ENCODE data around the gene MYH2. TPM values are rescaled to one million over a fixed set of nuclear protein-coding genes. Genes with fewer than 3 reads are reported as not detected.

MYH2 gene
- total and polyA plus RNA-seq, 2 donors (not counting 1 experiment from before 2014, with no cell fraction given): not detected

DNA sequence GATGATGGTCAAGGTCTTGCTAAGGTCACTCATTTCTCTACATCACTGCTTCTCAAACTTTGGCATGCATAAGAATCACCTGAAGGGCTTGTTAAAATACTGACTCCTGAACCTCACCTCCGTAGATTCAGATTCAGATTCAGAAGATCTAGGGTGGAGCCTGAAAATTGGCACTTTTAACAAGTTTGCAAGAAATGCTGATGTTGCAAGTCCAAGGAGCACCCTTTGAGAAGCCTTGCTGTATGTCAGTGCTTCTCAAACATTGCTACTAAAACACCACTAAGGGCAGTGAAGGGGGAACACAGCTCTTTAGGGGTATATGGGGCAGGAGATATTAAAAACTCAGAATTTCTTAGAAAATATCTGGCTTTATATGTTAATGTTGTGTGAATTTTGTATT lies 17.4 kb downstream of the MYH2 start:
- H3K4me3 Mint-ChIP-seq: no peak overlapping the region
- Histone ChIP-seq H3K9me3 (ENCODE audit: control extremely low read depth in 1 of 3, control insufficient read depth in 2 of 3, insufficient read depth in 1 of 3, low read length in 2 of 3) (no peaks in the 10 kb centered on the region), H3K4me1 (ENCODE audit: control insufficient read depth in 2 of 2, insufficient read depth in 2 of 2, low read length in 2 of 2) (no peaks in the 10 kb centered on the region), H3K4me2 (replicated peaks; ENCODE audit: low read depth, low read length, poor library complexity, severe bottlenecking) (no peak overlapping the region), H4K20me1 (ENCODE audit: control insufficient read depth, insufficient read depth, low read length, poor library complexity, severe bottlenecking) (no peaks in the 10 kb centered on the region), H3K4me3 (ENCODE audit: control extremely low read depth in 1 of 5, extremely low read depth in 1 of 5, insufficient read depth in 1 of 5, low read depth in 2 of 5, low read length in 4 of 5) (no peak overlapping the region), H2AFZ (ENCODE audit: insufficient read depth, low read depth, low read length, poor library complexity, severe bottlenecking) (no peak overlapping the region), H3K36me3 (replicated peaks in 1 of 2; ENCODE audit: control extremely low read depth in 1 of 2, control insufficient read depth in 1 of 2, extremely low read depth in 1 of 2, insufficient read depth in 2 of 2, low read length in 1 of 2) (no peaks in the 10 kb centered on the region), H3K27ac (ENCODE audit: low read length in 2 of 2) (no peak overlapping the region), H3K9ac (ENCODE audit: low read length) (no peak overlapping the region), H3K79me2 (ENCODE audit: control insufficient read depth, insufficient read depth, low read length) (no peaks in the 10 kb centered on the region), H3K27me3 (replicated peaks in 1 of 4; ENCODE audit: control extremely low read depth in 1 of 4, control insufficient read depth in 3 of 4, insufficient read depth in 4 of 4, low read length in 3 of 4) (peaks cover 0 to 3% (median 0%) of the 10 kb centered on the region in 4 experiments)
- TF ChIP-seq, protein P1, sequence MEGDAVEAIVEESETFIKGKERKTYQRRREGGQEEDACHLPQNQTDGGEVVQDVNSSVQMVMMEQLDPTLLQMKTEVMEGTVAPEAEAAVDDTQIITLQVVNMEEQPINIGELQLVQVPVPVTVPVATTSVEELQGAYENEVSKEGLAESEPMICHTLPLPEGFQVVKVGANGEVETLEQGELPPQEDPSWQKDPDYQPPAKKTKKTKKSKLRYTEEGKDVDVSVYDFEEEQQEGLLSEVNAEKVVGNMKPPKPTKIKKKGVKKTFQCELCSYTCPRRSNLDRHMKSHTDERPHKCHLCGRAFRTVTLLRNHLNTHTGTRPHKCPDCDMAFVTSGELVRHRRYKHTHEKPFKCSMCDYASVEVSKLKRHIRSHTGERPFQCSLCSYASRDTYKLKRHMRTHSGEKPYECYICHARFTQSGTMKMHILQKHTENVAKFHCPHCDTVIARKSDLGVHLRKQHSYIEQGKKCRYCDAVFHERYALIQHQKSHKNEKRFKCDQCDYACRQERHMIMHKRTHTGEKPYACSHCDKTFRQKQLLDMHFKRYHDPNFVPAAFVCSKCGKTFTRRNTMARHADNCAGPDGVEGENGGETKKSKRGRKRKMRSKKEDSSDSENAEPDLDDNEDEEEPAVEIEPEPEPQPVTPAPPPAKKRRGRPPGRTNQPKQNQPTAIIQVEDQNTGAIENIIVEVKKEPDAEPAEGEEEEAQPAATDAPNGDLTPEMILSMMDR (IDR thresholded peaks at IDR 0.05): no peak
- no peaks in the 10 kb centered on the region for H3K9me3 Mint-ChIP-seq (ENCODE audit: insufficient read depth)
- intact Hi-C loops (cut with micrococcal nuclease): no loop called here
- no peak for DNase-seq
- peaks cover 7% of the 10 kb centered on the region for H3K27me3 Mint-ChIP-seq
- POLR2A ChIA-PET: no interaction called here
- WGBS (ENCODE audit: insufficient coverage): no CpG with 5 or more reads among the region's 1 CpG
- CTCF ChIA-PET: no interaction called here
- no peaks in the 10 kb centered on the region for H3K4me1 Mint-ChIP-seq
- H3K27ac Mint-ChIP-seq: no peak overlapping the region
- ATAC-seq (ENCODE audit: low read depth): no peak

DNA sequence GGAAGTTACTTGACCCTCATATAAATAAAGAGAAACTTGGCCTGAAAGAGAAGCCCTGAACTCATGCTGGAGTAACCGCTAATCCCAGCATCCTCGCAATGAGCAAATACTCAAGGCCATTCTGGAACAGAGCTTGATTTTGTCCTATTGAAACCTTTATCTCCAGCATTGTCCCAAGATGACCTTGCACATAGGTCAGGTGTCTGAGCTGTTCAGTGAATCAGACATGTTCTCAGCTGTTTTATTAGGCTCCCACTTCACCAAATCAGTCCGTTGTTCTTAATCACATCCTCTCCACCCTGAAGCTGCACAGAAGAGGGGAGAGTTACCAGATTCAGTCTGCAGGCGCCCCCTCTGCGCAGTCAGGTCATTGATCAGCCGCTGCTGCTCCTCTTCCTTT lies 22.0 kb downstream of the MYH2 start:
- TF ChIP-seq, protein P1 (IDR thresholded peaks at IDR 0.05): no peak
- no peak for TF ChIP-seq EZH2 (IDR thresholded peaks at IDR 0.05; ENCODE audit: borderline replicate concordance, insufficient read depth, low read depth, low read length, poor library complexity, severe bottlenecking)
- 94% methylated on average over 5 of the region's 6 CpGs for WGBS (ENCODE audit: insufficient coverage)

More for the DNA sequence above, 22.0 kb downstream of the MYH2 start:
- Mint-ChIP-seq H3K4me3 (no peak overlapping the region), H3K27me3 (peaks cover 9% of the 10 kb centered on the region), H3K27ac (no peak overlapping the region), H3K4me1 (no peaks in the 10 kb centered on the region), H3K9me3 (ENCODE audit: insufficient read depth) (no peaks in the 10 kb centered on the region)
- ATAC-seq (ENCODE audit: low read depth) (no peak), DNase-seq (no peak)
- no peak overlapping the region for H3K4me2 ChIP-seq (replicated peaks; ENCODE audit: low read depth, low read length, poor library complexity, severe bottlenecking)
- ChIA-PET CTCF (no interaction called here), POLR2A (no interaction called here)
- no peaks in the 10 kb centered on the region for H3K79me2 ChIP-seq (ENCODE audit: control insufficient read depth, insufficient read depth, low read length)
- intact Hi-C loops (cut with micrococcal nuclease): loop anchor here (10.0 kb wide), 1 partner anchor 817 kb away; no protein-coding TSS in a partner anchor
- no peaks in the 10 kb centered on the region for H3K4me1 ChIP-seq (ENCODE audit: control insufficient read depth in 2 of 2, insufficient read depth in 2 of 2, low read length in 2 of 2)
- no peaks in the 10 kb centered on the region for H4K20me1 ChIP-seq (ENCODE audit: control insufficient read depth, insufficient read depth, low read length, poor library complexity, severe bottlenecking)
- no peaks in the 10 kb centered on the region for H3K36me3 ChIP-seq (replicated peaks in 1 of 2; ENCODE audit: control extremely low read depth in 1 of 2, control insufficient read depth in 1 of 2, extremely low read depth in 1 of 2, insufficient read depth in 2 of 2, low read length in 1 of 2)
- no peak overlapping the region for H3K4me3 ChIP-seq (ENCODE audit: control extremely low read depth in 1 of 5, extremely low read depth in 1 of 5, insufficient read depth in 1 of 5, low read depth in 2 of 5, low read length in 4 of 5)
- H3K9ac ChIP-seq (ENCODE audit: low read length): no peak overlapping the region
- peaks cover 0 to 3% (median 0%) of the 10 kb centered on the region in 4 experiments for H3K27me3 ChIP-seq (replicated peaks in 1 of 4; ENCODE audit: control extremely low read depth in 1 of 4, control insufficient read depth in 3 of 4, insufficient read depth in 4 of 4, low read length in 3 of 4)
- peaks cover 0 to 4% (median 0%) of the 10 kb centered on the region in 3 donors for H3K9me3 ChIP-seq (ENCODE audit: control extremely low read depth in 1 of 3, control insufficient read depth in 2 of 3, insufficient read depth in 1 of 3, low read length in 2 of 3)
- no peak overlapping the region for H3K27ac ChIP-seq (ENCODE audit: low read length in 2 of 2)
- no peak overlapping the region for H2AFZ ChIP-seq (ENCODE audit: insufficient read depth, low read depth, low read length, poor library complexity, severe bottlenecking)

Data from B cell (primary cell).